ENCODE results near the gene ZNF541.

ZNF541 gene

DNA sequence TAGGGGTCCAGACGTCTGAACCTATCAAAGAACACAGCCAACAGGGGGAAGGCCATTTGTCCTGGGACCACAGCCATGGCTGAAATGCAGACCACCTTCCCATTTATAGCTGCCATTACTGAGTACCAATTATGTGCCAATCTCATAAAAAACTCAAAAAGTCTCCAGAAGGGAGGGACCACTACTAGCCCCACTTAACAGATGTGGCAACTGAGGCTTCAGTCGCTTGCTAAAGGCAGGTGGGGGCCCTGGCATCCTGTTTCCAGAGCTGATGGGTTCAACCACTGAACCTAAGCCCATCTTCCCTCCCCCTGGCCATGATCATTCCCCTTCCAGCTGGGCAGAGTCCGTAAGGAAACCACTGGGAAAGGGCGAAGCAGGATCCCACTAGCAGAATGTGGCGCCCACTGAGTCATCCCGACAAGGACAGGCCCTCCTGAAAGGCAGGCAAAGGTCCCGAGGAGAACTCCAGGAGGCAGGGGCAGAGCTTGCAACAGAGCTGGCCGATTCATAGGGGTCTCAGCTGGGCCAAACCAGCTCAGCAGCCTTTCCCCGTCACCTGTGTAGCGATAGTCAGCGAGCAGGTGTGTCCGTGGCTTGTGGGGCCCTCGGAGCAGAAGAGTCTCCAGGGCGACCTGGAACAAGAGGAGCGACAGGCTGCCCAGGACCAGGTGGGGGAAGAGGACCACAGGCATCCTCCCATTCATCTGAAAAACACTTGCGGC is 43.8 kb downstream of the ZNF541 start:
- Histone ChIP-seq H3K27ac (ENCODE audit: low read depth in 2 of 2, low read length in 2 of 2) (no peak overlapping the region), H3K4me1 (ENCODE audit: control insufficient read depth in 2 of 2, insufficient read depth in 2 of 2, low read length in 2 of 2) (no peaks in the 10 kb centered on the region), H3K27me3 (ENCODE audit: control insufficient read depth in 2 of 2, insufficient read depth in 2 of 2, low read length in 2 of 2) (no peaks in the 10 kb centered on the region), H3K9ac (ENCODE audit: low read depth in 1 of 2, low read length in 2 of 2) (no peak overlapping the region), H3K36me3 (ENCODE audit: control insufficient read depth in 2 of 2, insufficient read depth in 2 of 2, low read length in 2 of 2) (no peaks in the 10 kb centered on the region), H3K9me3 (ENCODE audit: control insufficient read depth in 2 of 2, low read length in 2 of 2) (no peaks in the 10 kb centered on the region), H3K4me3 (ENCODE audit: low read length in 2 of 2) (no peak overlapping the region)

DNA sequence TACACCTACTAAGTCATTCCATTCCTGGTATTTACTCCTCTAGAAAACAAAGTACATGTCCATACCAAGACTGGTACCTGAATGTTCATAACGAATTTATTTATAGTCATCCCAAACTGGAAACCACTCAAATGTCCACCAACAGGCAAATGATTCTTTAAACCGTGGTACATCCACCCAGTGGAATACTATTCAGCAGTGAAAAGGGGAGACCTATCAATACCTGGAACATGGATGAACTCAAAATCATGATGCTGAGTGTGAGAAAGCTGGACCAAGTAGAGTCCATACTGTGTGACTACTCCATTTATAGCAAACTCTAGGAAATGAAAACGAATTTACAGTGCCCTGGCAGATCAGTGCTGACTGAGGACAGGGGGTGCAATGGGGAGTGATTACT is 46.1 kb downstream of the ZNF541 start:
- Histone ChIP-seq H3K27ac (ENCODE audit: low read depth in 2 of 2, low read length in 2 of 2) (no peak overlapping the region), H3K4me3 (ENCODE audit: low read length in 2 of 2) (no peak overlapping the region), H3K9ac (ENCODE audit: low read depth in 1 of 2, low read length in 2 of 2) (no peak overlapping the region), H3K27me3 (ENCODE audit: control insufficient read depth in 2 of 2, insufficient read depth in 2 of 2, low read length in 2 of 2) (no peaks in the 10 kb centered on the region), H3K4me1 (ENCODE audit: control insufficient read depth in 2 of 2, insufficient read depth in 2 of 2, low read length in 2 of 2) (peaks cover 5 to 6% of the 10 kb centered on the region in 2 donors), H3K36me3 (ENCODE audit: control insufficient read depth in 2 of 2, insufficient read depth in 2 of 2, low read length in 2 of 2) (no peaks in the 10 kb centered on the region), H3K9me3 (ENCODE audit: control insufficient read depth in 2 of 2, low read length in 2 of 2) (no peaks in the 10 kb centered on the region)

DNA sequence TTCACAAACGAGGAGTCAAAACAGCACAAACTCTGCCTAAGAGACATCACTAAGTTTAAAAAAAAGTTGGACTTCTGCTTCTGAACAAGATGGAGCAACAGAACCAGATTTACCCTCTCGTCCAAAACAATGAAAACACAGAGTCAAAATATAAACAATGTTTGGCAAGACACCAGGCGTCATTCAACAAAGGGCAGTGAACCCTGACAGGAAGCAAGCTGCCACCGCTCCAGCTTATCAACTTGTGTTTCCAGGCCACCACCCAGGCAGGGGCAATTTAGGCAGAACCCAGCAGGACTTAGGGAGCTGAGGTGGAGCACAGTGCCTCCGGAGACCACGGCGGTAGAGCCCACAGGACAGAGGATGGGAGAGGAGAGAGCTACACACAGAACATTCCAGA is 49.5 kb downstream of the ZNF541 start:
- Histone ChIP-seq H3K27me3 (ENCODE audit: control insufficient read depth in 2 of 2, insufficient read depth in 2 of 2, low read length in 2 of 2) (no peaks in the 10 kb centered on the region), H3K9me3 (ENCODE audit: control insufficient read depth in 2 of 2, low read length in 2 of 2) (no peaks in the 10 kb centered on the region), H3K36me3 (ENCODE audit: control insufficient read depth in 2 of 2, insufficient read depth in 2 of 2, low read length in 2 of 2) (no peaks in the 10 kb centered on the region), H3K4me1 (ENCODE audit: control insufficient read depth in 2 of 2, insufficient read depth in 2 of 2, low read length in 2 of 2) (peaks cover 5 to 6% of the 10 kb centered on the region in 2 donors), H3K27ac (ENCODE audit: low read depth in 2 of 2, low read length in 2 of 2) (no peak overlapping the region), H3K4me3 (ENCODE audit: low read length in 2 of 2) (no peak overlapping the region), H3K9ac (ENCODE audit: low read depth in 1 of 2, low read length in 2 of 2) (no peak overlapping the region)
